Measurements from ENCODE around the gene NAPSA. TPM values are rescaled to one million over a fixed set of nuclear protein-coding genes. Genes with fewer than 3 reads are reported as not detected.

The NAPSA gene
- total and polyA plus RNA-seq, 9 of the 15 experiments (the other 6 are each of a cell fraction or from before 2014, with no cell fraction given), result 0.25 to 1.9 (median 0.69) TPM

- TF ChIP-seq STAT5B (CRISPR knock-in tag; IDR thresholded peaks at IDR 0.05) (no peak), ZNF41 (CRISPR knock-in tag; conservative IDR thresholded peaks at IDR 0.05) (no peak), ZEB2 (IDR thresholded peaks at IDR 0.05) (peak; percentile 95), ZNF75A (CRISPR knock-in tag; IDR thresholded peaks at IDR 0.05) (no peak), TSHZ1 (CRISPR knock-in tag; IDR thresholded peaks at IDR 0.05) (no peak), XRCC5 (IDR thresholded peaks at IDR 0.05; ENCODE audit: low read depth, low read length) (no peak), MAX (CRISPR knock-in tag; IDR thresholded peaks at IDR 0.05) (peak; percentile 42; the same call in 1 of the 2 replicates), HMG20A (CRISPR knock-in tag; conservative IDR thresholded peaks at IDR 0.05) (no peak), ILF3 (IDR thresholded peaks at IDR 0.05; ENCODE audit: borderline replicate concordance) (no peak), HNRNPUL1 (IDR thresholded peaks at IDR 0.05; ENCODE audit: low read length) (no peak), RCOR1 (IDR thresholded peaks at IDR 0.05; ENCODE audit: borderline replicate concordance in 1 of 2, low read depth in 2 of 2, low read length in 2 of 2) (peak in 1 of 2 experiments; percentile 40; a peak in 1 of 4 replicates), ZC3H11A (IDR thresholded peaks at IDR 0.05; ENCODE audit: low read depth, low read length) (0 out of 2 replicates have a peak, but pooled peaks have one; percentile 40), HEY1 (CRISPR knock-in tag; IDR thresholded peaks at IDR 0.05; ENCODE audit: borderline replicate concordance) (no peak), HDAC3 (IDR thresholded peaks at IDR 0.05; ENCODE audit: borderline replicate concordance, partially characterized antibody) (no peak), MNT (conservative IDR thresholded peaks at IDR 0.05) (peak in 1 of 2 experiments; percentile 39; a peak in 1 of 4 replicates), ZNF707 (CRISPR knock-in tag; conservative IDR thresholded peaks at IDR 0.05) (no peak), E2F8 (IDR thresholded peaks at IDR 0.05; ENCODE audit: low read depth, partially characterized antibody) (peak; percentile 95), TFAM (CRISPR knock-in tag; conservative IDR thresholded peaks at IDR 0.05) (no peak), SPI1 (IDR thresholded peaks at IDR 0.05; ENCODE audit: borderline replicate concordance, low read depth, low read length) (no peak), SMAD3 (CRISPR knock-in tag; conservative IDR thresholded peaks at IDR 0.05) (no peak; the same call in 1 of the 2 replicates)
Measured at GRCh38 chr19:50358483-50359327, 6.7 kb downstream of the NAPSA start (continued).

Data from K562 (cell line).